T1000 (cell line): Measurements from ENCODE around the gene CD96.

Source experiments
- DNase-seq: peaks from one replicate; lab custom pipeline; 2025; ENCODE audit warnings: mixed read lengths; lab: John Stamatoyannopoulos, UW

CD96 gene

GRCh38 chr3:111675846-111676210 is 133.8 kb downstream of the CD96 start:
- DNase-seq = no peak

DNA sequence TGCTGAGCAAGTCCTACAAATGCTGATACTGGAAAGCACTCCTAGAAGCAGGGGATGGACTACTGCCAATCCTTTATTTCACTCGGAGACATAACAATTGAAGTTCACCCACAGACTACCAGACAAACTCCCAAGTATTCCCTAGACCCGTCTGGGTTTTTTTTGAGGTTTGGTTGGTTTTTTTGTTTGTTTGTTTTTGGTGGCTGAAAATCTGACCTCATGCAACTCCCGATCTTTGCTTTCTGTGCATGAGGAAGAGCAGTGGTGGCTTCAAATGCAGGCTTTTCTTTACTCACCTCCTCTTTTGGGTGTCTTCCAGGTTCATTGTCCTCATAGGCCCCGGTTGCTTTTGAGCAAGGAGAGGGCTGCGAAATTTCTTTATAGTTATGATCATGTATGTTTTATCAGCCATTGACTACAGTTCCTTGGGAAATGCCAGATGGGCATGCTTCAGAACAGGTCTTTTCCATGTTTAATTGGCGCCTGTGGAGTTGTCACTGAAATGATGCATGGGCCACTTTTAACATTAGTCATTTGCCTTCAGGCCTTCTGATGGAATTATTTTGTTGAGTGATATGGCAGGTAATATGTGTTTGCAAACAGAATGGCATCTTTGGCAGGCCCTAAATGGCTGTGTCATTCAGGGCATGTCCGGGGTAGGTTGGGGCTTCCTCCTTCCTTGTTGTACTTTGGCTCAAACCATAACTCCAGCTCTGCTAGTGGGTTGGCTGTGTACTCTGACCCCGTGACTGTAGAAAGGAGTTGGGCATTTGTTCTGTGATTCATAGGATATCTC is 134.4 kb downstream of the CD96 start:
- peak; percentile 44 for DNase-seq

GRCh38 chr3:111677007-111677392 is 135.0 kb downstream of the CD96 start:
- DNase-seq = no peak

DNA sequence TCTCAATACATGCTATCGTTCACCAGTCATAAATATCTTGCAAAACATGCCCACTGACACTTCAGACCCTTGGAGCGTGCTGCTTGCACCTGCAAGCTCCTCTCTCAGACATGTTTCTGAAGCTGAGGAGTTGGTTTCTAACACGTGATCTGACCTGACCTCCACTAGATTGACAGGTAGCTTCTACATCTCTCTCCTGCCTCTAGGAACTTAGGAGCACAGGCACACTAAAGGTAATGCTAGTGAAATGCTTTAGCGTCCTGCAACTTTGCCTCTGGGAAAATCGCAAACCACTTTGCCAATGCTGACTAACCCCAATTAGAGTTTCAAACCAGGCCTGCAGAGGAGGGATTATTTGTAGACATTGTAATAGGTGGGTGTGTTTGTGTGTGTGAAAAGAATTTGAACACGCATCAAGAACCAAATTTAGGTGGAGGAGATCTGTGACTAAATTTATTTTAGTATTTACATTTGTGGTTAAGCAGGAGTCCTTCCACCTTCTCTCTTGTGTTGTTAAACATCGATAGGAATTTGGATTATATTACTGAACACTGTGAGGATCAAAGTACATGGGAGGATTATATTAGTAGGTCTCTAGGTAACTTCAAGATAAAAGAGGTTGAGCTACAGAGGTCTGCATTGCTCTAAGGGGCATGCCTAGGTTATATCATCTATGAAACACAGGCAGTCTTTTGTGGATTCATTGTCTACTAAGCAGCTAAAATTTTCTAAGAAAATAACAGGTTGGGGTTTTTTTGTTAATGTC is 139.8 kb downstream of the CD96 start:
- DNase-seq = no peak

DNA sequence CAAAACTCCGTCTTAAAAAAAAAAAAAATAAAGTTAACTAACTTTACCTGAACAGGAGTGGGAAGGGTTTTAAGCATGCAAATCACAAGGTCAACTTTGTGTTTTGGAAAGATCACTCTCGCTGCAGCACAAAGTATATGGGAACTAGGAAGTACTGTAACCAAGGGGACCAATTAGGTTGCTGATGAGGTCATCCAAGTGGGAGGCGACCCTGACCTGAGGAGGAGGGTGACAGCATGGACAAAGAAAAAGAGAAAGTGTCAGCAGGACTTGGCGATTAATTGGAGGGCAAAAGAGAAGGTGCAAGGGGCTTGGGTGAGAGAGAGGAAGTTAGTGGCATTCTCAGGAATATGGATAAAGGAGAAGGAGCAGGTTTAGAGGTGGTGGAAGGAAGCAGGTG is 142.6 kb downstream of the CD96 start:
- DNase-seq = no peak

- DNase-seq = no peak
Observed at GRCh38 chr3:111688190-111688800, 146.3 kb downstream of the CD96 start.

GRCh38 chr3:111690242-111690641 is 148.2 kb downstream of the CD96 start:
- no peak for DNase-seq

DNA sequence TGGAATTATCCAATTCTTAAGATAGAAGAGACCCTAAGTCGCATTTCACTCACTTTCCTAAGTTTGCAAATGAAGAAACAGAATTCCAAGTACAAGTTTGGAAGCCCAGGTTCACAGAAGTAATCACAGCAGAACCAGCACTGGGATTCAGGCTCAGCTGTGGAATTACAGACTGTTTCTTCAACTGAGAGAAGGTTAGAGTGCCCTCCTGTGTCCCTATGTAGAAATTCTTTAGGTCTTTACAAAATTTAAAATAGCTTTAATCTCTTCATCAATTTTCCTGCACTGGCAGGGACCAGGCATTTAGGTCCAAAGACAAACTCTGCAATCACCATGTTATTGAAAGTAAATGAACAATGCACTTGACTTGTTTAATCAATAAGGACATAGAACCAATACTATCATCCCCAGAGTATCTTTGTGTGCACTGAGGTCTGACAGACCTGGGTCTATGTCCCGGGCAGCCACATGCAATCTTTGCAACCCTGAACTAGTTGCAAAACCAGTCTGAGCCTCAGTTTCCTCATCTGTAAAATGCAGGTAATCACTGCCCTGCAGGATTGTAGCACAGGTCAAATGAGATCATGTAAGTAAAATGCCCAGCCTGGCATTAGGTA is 149.4 kb downstream of the CD96 start:
- DNase-seq = no peak

DNA sequence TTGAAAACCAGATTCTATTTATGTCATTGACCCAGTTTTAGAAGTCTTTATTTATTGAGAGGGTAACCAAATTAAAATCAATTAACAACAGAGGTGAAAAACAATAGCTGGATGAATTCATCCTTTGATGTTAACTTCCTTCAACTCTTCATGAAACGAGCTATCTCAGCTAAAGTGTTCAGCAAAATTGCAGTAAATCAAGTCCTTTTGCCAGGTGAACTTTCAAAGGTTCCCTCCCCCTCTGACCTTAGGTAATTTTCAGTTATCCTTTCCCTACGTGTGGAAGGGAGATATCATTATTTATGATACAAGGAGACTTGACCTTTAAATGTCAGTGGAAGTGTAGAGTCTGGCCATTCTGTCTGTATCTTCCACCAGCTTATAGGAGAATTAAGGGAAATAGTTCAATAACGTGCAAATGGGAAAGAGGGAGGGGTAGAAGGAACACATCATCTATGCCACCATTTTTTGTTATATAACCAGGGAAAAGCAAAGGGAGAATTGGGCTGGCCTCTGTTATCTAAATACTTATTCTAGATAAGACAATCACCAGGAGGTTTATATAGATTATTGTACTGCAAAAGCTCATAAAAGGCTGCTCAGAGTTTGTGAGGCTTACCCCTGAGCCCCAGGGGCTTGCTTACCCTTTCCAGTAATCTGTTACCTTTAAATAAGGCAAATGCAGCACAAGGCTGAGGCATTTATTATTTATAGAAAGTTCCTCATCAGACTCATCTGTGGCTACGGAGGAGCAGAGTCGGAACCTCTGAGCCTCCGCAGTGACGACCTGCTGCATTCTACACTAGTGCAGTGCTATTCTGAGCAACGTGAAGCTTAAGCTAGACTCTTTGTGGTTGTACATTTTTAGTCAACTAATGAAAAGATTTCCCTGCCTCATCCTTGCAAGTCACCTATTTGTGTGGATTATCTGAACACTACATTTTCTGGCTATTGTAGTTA is 150.9 kb downstream of the CD96 start:
- DNase-seq = no peak

GRCh38 chr3:111694471-111694870 is 152.5 kb downstream of the CD96 start:
- DNase-seq = no peak

DNA sequence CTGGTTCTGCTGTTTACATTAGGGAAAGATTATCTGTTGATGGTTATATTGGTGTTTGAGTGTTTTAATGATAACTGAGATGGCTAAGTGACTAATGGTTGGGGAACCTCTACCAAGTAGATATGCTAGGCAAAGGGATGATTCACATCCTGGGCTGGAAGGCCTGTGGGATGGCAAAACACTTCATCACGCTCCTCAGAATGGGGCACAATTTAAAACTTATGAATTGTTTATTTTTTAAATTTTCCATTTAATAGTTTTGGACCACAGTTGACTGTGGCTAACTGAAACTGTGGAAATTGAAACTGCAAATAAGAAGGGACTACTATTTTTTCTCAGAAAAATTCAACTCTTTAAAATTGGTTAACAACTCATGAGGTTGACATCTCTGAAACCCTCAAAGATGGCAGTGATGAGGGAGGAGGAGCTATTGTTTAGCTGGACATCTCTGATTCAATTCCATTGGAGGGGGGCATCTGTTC is 153.7 kb downstream of the CD96 start:
- DNase-seq = no peak

- no peak for DNase-seq
Observed at GRCh38 chr3:111700054-111700453, 158.1 kb downstream of the CD96 start.

DNA sequence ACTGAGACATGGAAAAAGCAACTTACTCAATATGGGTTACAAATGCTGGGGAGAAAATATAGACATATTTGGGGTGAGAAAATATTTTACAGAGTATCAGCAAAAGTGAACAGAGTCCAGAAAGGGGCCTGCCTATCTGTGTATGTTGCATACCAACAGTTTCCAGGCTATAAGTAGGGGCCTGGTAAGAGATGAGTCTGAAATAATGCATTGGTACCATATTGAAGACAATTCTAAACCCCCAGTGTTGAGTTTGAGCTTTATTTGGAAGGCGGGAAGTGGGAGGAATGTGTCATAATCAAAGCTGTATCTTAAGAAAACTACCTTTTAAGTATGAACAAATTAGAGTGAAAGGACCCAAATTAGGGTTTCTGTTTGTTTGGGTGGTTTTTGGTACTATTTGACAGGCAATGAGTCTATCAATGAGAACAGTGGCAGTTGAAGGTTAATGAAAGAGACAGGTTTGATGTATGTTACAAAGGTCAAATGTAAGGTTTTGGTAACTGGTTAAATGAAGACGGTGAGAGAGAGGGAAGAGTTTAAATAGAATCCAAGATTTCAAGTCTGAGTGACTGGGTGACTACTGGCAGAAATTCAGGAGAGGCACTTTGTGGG is 159.4 kb downstream of the CD96 start:
- no peak for DNase-seq
